C4-2B (cell line): ENCODE results near the gene AMD1.

Experiments
- ZFX ChIP-seq: fragments of 450-650 bp; IDR thresholded peaks from 2 replicates; pipeline ENCODE4 v1.6.1; 2017
- TF ChIP-seq, protein P1 (sequence below): fragments of 450-650 bp; conservative IDR thresholded peaks from 2 replicates; pipeline ENCODE4 v1.5.1; 2017; ENCODE audit warnings: mild to moderate bottlenecking

DNA sequence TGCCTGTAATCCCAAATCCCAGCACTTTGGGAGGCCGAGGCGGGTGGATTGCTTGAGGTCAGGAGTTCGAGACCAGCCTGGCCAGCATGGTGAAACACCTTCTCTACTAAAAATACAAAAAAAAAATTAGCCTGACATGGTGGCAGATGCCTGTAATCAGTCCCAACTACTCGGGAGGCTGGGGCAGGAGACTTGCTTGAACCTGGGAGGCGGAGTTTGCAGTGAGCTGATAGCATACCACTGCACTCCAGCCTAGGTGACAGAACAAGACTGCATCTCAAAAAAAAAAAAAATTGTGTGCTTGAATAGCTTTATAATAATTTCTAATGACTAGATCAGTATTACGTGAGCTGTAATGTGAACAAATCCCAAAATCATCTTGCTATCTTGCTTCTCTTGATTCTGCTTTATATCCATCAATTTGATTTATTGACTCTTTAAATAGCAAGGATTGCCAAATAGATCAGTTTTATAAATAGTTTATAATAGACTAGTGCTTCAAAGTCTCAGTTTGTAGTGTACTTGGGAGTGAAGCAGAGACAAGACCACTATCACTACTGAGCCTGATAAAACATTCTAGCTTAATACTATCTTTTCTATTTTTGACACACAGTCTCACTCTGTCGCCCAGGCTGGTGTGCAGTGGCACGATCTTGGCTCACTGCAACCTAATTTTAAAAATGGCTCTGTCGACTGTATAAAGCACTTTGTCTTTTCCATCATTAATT lies 7.1 kb downstream of the AMD1 start:
- TF ChIP-seq, protein P1, sequence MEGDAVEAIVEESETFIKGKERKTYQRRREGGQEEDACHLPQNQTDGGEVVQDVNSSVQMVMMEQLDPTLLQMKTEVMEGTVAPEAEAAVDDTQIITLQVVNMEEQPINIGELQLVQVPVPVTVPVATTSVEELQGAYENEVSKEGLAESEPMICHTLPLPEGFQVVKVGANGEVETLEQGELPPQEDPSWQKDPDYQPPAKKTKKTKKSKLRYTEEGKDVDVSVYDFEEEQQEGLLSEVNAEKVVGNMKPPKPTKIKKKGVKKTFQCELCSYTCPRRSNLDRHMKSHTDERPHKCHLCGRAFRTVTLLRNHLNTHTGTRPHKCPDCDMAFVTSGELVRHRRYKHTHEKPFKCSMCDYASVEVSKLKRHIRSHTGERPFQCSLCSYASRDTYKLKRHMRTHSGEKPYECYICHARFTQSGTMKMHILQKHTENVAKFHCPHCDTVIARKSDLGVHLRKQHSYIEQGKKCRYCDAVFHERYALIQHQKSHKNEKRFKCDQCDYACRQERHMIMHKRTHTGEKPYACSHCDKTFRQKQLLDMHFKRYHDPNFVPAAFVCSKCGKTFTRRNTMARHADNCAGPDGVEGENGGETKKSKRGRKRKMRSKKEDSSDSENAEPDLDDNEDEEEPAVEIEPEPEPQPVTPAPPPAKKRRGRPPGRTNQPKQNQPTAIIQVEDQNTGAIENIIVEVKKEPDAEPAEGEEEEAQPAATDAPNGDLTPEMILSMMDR, result no peak
- TF ChIP-seq ZFX, result no peak
